Activated CD8-positive, alpha-beta memory T cell treated with anti-CD3 and anti-CD28 coated beads, Interleukin-2, amount 50 U/mL, for 48 hours (primary cell): ENCODE measurements around the gene ADRA2C.
"Not testable (repeated sequence)": the region's sequence is repeated elsewhere in the genome, so short reads cannot be mapped to it uniquely, and the experiment has no call there.

Experiments used
- DNase-seq: peaks from one replicate; pipeline ENCODE4 v3.0.0-alpha.2; 2020

The ADRA2C gene

DNA sequence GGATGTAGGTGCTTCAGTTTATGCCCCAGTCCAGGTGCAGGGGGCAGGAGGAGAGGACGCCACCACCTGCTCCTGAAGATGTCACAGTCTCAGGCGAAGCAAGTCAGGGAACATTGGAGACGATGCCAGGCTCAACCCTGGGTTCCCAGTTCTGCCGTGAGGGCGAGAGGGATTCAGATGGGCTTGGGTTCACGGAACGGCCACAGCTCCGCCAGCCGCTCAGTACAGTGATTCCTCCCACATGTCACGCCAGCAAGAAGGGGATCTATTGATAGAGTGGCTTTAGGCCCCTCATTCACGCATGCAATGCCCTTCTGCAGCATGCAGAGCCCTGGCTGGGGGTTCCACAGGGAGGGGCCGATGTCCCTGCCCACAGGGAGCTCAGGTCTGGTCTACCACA lies 34.2 kb downstream of the ADRA2C start:
- DNase-seq = no peak

GRCh38 chr4:3801521-3801920 lies 35.3 kb downstream of the ADRA2C start:
- no peak for DNase-seq

- no peak for DNase-seq
Measured at GRCh38 chr4:3801931-3802550, 35.9 kb downstream of the ADRA2C start.

DNA sequence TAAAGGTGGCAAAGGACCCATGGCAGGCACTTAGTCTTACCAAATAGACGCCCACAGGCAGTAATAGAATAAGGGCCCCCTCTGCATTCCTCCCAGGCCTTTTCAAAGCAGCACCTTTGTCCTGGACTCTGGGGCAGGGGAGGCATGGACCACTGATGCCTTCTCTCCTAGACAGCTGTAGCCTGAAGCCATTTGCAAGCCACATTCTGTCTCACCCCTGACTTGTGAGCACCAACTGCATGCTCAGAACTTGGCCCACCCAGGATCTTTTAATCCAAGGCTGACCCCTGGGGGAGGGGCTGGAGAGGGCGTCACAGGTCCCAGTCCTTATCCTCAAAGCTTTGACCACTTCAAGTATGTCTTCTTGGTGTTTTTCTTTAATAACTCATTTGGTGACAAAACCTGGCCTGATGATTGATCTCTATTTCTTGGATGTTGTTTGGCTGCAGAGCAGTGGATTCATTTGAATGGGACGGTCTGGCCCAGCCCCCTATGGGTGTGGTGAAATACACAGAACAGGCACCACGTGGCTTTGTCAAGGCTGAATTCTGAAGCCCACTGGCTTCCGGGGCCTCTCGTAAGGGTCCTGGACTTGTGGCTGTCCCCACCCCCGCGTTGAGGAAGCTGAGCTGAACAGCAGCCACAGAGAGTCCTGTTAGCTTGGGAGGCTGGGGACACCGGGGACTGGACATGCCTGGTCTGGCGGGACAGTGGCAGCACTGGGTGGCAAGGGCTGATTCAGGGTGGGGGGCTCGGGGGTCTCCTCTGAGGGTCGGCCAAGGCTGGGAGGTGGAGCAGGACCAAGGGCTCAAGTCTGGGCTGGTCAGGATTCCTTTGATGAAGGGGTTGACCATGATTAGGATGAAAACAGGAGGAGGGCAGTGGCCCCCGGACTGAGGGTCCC lies 36.6 kb downstream of the ADRA2C start:
- DNase-seq = no peak

DNA sequence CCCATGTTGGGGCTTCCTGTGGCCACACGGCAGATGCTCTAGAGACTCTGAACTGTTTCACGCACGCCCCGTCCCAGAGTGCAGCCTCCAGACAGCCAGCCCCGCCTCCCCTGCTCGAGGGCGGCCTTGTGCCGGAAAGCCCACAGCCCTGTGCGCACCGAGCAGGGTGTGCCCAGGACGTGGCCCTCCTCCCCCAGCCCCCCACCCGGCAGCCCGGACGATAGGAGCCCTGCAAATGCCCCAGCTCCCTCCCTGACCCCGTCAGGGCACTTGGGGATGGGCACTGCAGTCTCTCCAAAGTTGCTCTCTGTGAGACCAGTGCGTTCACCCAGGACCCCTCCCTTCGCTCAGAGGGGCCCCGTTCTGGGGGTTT lies 37.3 kb downstream of the ADRA2C start:
- DNase-seq = no peak

DNA sequence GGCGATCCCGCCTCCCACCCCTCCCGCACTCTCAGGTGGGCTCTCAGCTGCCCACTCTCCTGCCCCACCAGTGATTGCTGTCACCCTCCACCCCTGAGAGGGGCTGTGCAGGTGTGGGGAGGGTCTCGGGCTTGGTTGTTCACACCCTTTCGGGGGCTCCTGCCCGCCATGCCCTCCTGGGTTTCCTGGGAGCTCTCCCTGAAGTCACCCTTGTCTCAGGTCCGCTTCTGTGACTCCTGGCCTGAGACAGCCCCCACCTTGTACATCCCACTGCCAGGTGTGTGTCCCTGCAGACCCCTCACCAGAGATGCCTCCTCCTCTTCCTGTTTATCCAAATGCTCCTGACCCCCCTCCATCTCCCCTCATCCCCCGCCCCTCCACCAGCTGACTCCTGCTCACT lies 37.8 kb downstream of the ADRA2C start:
- DNase-seq = no peak

DNA sequence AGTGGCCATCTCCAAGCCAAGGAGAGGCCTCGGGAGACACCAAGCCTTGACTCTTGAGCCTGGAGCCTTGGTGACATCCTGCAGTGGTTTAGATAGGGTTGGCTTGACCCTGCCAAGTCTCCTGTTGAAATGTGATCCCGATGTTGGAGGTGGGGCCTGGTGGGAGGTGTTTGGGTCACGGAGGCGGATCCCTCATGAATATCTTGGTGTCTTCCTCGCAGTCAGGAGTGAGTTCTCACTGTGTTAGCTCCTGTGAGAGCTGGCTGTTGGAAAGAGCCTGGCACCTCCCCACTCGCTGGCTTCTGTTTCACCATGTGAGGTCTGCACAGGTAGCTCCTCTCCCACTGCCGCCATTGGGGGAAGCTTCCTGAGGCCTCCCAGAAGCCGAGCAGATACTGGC lies 38.8 kb downstream of the ADRA2C start:
- no peak for DNase-seq

- DNase-seq = no peak
Measured at GRCh38 chr4:3805731-3806130, 39.5 kb downstream of the ADRA2C start.

DNA sequence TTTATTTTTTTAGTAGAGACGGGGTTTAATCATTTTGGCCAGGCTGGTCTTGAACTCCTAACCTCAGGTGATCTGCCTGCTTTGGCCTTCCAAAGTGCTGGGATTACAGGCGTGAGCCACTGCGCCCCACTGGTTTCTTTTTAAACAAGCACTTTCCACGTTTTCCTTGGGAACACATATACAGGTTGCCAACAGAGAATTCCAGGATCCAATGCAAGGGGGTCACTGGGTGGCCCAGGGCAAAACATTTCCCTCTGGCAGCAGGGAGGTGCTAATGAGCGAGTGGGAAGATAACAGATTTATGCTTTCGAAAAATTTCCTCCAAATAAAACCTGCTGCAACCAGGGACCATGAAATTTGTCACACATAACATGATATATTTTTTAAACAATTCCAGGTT lies 41.1 kb downstream of the ADRA2C start:
- DNase-seq = no peak

- DNase-seq = no peak
Measured at GRCh38 chr4:3807822-3808496, 41.8 kb downstream of the ADRA2C start.

DNA sequence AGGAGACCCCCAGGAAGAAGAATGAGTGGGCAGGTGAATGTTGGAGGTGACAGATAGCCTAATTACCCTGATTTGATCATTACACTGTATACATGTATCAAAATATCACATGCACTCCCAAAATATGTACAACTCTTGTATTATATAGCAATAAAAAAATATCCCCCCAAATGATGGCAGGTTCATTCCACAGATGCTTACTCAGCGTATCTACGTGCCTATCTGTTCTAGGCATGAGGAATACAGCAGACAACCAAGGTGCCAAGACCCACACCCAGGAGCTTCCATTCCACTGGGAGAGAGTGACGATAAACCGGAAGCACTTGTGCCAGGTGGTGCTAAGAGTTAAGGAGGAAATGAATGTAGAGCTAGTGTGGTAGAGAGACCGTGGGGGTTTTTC lies 42.4 kb downstream of the ADRA2C start:
- DNase-seq = no peak

DNA sequence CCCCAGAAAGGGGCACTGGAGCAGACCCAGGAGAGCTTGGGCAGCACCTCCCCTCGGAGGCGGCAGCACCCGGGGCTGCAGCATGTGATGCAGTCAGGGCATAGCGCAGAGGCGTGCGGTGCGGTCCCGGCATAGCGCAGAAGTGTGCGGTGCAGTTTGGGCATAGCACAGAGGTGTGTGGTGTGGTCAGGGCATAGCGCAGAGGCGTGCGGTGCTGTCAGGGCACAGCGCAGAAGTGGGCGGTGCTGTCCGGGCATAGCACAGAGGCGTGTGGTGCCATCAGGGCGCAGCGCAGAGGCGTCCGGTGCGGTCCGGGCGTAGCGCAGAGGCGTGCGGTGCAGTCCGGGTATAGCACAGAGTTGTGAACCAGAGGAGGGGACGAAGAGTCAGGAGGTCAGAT lies 42.8 kb downstream of the ADRA2C start:
- DNase-seq = no peak

DNA sequence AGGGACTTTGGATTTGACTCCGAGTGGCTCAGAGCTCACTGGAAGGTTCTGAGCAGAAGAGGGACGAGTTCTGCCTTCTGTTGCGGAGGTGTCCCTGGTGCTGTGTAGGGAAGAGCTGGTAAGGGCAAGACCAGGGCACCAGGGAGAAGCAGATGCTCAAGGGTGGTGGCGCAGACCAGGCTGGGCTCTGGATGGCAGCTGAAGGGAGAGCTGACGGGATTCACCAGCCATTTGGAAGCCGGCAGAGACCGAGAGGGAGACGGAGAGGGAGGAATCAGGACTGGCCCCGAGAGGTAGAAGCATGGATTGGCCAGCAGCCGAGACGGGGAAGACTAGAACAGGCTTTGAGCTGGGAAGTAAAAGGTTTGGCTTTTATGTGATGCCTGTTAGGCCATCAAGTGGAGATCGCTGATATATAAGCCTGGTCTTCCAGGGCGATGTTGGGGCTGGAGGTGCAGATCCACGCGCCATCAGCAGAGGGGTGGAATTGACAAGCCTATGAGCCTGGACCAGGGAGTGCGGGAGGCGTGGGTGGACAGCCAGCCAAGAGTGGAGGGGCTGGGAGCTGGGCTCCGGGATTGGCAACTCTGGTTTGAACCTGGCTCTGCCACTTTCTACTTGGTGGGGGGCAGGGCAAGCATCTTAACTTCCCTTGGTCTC lies 43.4 kb downstream of the ADRA2C start:
- DNase-seq = no peak

GRCh38 chr4:3810111-3810680 lies 44.0 kb downstream of the ADRA2C start:
- DNase-seq = no peak

DNA sequence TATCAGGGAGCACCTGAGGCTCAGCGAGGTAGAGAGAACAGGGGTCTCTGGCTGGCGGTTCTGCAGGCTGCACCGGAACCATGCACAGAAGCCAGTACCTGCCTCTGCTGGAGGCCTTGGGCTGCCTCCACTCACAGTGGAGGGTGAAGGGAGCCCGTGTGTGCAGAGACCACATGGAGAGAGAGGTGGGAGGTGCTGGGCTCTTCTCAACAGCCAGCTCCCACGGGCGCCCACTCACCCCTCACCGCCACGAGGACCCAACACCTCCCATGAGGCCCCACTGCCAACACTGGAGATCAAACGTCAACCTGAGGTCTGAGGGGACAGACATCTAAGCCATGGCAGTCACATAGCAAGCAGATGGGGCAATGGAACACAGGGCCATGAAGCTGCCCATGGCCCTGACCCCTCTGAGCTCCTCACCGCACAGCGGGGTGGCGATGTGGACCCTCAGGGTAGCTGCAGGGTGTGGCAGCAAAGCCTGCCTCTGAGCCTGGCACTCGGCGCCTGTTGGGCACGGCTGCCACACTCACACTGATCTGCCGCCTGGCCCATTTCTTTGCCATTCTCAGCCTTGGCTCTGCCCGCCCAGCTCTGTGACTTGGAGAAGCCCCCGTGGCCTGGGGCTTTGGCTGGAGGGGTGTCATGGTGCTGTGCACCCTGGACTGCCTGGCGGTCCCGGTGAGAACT lies 44.8 kb downstream of the ADRA2C start:
- DNase-seq = no peak

GRCh38 chr4:3811621-3812020 lies 45.4 kb downstream of the ADRA2C start:
- no peak for DNase-seq

GRCh38 chr4:3812211-3812934 lies 46.2 kb downstream of the ADRA2C start:
- DNase-seq = no peak

DNA sequence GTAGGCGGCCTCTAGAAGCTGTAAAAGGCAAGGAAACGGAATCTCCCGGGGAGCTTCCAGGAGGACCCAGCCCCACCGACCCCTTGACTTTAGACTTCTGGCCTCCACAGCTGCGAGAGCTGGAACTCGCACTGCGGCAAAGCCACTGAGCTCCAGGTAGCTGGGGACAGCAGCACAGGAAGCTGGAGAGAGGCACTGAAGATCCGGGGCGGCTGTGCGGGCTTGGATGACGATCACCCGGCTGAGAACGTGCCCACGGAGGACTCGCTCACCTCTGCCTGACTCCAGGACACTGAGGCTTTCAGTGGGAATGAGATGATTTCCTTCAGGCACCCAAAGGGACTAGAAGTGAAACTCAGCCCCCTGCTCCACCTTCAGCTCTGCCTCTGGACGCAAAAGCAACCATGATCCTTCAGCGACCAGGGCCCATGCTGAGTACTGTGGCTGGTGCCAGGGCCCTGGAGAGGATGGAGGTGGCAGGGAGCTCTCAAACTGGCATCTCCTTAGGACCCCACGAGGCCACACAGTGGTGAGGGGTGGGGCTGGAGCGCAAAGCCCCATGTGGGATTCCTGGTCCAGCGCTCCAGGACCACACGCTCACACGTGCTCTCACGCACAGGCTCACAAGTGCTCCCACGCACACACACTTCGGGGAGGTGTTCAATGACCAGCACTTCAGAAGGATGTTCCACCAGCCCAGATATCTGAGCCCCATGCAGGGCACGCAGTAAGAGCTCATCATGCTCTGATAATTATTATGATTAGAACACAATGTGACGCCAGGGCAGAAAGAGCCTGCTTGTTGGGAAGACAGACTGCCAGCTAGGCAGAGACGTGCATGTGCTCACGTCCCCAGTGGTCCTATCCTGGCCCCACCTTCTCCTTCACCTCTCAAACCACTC lies 47.2 kb downstream of the ADRA2C start:
- DNase-seq = no peak

DNA sequence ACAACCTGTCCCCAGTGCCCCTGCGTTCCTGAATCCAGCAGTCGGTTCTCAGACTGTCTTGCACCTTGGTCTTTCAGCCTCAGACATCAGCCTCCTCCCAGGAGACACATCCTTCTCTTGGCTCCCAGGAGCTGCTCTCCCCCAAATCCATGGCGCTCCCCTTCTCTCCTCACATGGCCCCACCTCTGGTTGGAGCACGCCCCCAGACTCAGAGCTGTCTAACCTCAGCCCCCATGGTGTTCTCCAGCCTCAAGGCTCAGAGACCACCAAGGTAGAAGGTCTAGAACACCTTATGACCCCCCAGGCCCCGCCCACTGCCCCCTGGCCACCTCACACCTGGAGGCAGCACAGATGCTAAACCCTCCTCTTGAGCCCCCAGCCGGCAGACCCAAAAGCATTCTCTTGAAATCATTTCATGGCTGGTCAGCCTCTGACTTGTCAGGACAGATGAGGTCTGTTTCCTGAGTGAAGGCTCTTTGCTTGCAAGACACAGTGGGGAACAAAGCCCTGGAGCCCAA lies 47.9 kb downstream of the ADRA2C start:
- DNase-seq = no peak

GRCh38 chr4:3814838-3815237 lies 48.7 kb downstream of the ADRA2C start:
- not testable (repeated sequence) for DNase-seq
